ENCODE results near the gene STX16. TPM values are rescaled to one million over a fixed set of nuclear protein-coding genes. Genes with fewer than 3 reads are reported as not detected.

The STX16 gene
- total RNA-seq, 1 donor from 2014 or later: 66.9 TPM

- TF ChIP-seq CTCF (IDR thresholded peaks at IDR 0.05): no peak
- no peak overlapping the region for H3K27ac Mint-ChIP-seq (ENCODE audit: unreplicated experiment)
- H3K36me3 Mint-ChIP-seq (ENCODE audit: unreplicated experiment): peaks cover 50% of the 10 kb centered on the region
Measured at GRCh38 chr20:58675641-58676040, 24.6 kb downstream of the STX16 start.

GRCh38 chr20:58676161-58676560, 25.1 kb downstream of the STX16 start:
- Mint-ChIP-seq H3K9me3 (ENCODE audit: unreplicated experiment) (no peaks in the 10 kb centered on the region), H3K27ac (ENCODE audit: unreplicated experiment) (no peak overlapping the region), H3K36me3 (ENCODE audit: unreplicated experiment) (peaks cover 52% of the 10 kb centered on the region), H3K4me1 (ENCODE audit: unreplicated experiment) (no peaks in the 10 kb centered on the region), H3K4me3 (ENCODE audit: unreplicated experiment) (no peak overlapping the region), H3K27me3 (ENCODE audit: unreplicated experiment) (no peaks in the 10 kb centered on the region)
- no peak for TF ChIP-seq CTCF (IDR thresholded peaks at IDR 0.05)
- peak; percentile 80 for DNase-seq (ENCODE audit: extremely low spot score, unreplicated experiment)

More at GRCh38 chr20:58675641-58676040, 24.6 kb downstream of the STX16 start:
- peak; percentile 64 for DNase-seq (ENCODE audit: extremely low spot score, unreplicated experiment)
- H3K9me3 Mint-ChIP-seq (ENCODE audit: unreplicated experiment): no peaks in the 10 kb centered on the region
- no peak overlapping the region for H3K4me3 Mint-ChIP-seq (ENCODE audit: unreplicated experiment)
- H3K4me1 Mint-ChIP-seq (ENCODE audit: unreplicated experiment): no peaks in the 10 kb centered on the region
- no peaks in the 10 kb centered on the region for H3K27me3 Mint-ChIP-seq (ENCODE audit: unreplicated experiment)

- H3K27me3 Mint-ChIP-seq (ENCODE audit: unreplicated experiment): no peaks in the 10 kb centered on the region
- H3K27ac Mint-ChIP-seq (ENCODE audit: unreplicated experiment): no peak overlapping the region
- H3K4me3 Mint-ChIP-seq (ENCODE audit: unreplicated experiment): no peak overlapping the region
- H3K36me3 Mint-ChIP-seq (ENCODE audit: unreplicated experiment): peaks cover 54% of the 10 kb centered on the region
- H3K4me1 Mint-ChIP-seq (ENCODE audit: unreplicated experiment): no peaks in the 10 kb centered on the region
- no peak for DNase-seq (ENCODE audit: extremely low spot score, unreplicated experiment)
- no peak for TF ChIP-seq CTCF (IDR thresholded peaks at IDR 0.05)
- H3K9me3 Mint-ChIP-seq (ENCODE audit: unreplicated experiment): no peaks in the 10 kb centered on the region
Measured at GRCh38 chr20:58677079-58677604, 26.1 kb downstream of the STX16 start.

GRCh38 chr20:58677808-58678207, 26.7 kb downstream of the STX16 start:
- TF ChIP-seq CTCF (IDR thresholded peaks at IDR 0.05): no peak
- no peak overlapping the region for H3K27ac Mint-ChIP-seq (ENCODE audit: unreplicated experiment)
- H3K4me3 Mint-ChIP-seq (ENCODE audit: unreplicated experiment): no peak overlapping the region
- no peaks in the 10 kb centered on the region for H3K27me3 Mint-ChIP-seq (ENCODE audit: unreplicated experiment)
- H3K4me1 Mint-ChIP-seq (ENCODE audit: unreplicated experiment): no peaks in the 10 kb centered on the region
- H3K36me3 Mint-ChIP-seq (ENCODE audit: unreplicated experiment): peaks cover 55% of the 10 kb centered on the region
- H3K9me3 Mint-ChIP-seq (ENCODE audit: unreplicated experiment): no peaks in the 10 kb centered on the region
- no peak for DNase-seq (ENCODE audit: extremely low spot score, unreplicated experiment)

- no peak overlapping the region for H3K27ac Mint-ChIP-seq (ENCODE audit: unreplicated experiment)
- TF ChIP-seq CTCF (IDR thresholded peaks at IDR 0.05): no peak
- H3K4me1 Mint-ChIP-seq (ENCODE audit: unreplicated experiment): no peaks in the 10 kb centered on the region
- H3K36me3 Mint-ChIP-seq (ENCODE audit: unreplicated experiment): peaks cover 51% of the 10 kb centered on the region
- H3K4me3 Mint-ChIP-seq (ENCODE audit: unreplicated experiment): no peak overlapping the region
- no peaks in the 10 kb centered on the region for H3K9me3 Mint-ChIP-seq (ENCODE audit: unreplicated experiment)
- no peaks in the 10 kb centered on the region for H3K27me3 Mint-ChIP-seq (ENCODE audit: unreplicated experiment)
- DNase-seq (ENCODE audit: extremely low spot score, unreplicated experiment): peak; percentile 56
Measured at GRCh38 chr20:58678806-58679205, 27.7 kb downstream of the STX16 start.
